Adrenal gland (tissue), 5 donors: ENCODE results near the gene LMO7.

Experiments used
- POLR2A ChIP-seq, 2 donors: fragments of 450-650 bp; IDR thresholded peaks; one replicate each; pipeline ENCODE4 v1.6.1; 2017; ENCODE audit warnings: antibody characterized with exemption in 2 of 2, mild to moderate bottlenecking in 2 of 2, moderate library complexity in 1 of 2
- TF ChIP-seq, protein P1 (sequence below), 6 experiments: fragments of 450-650 bp in 4 of 6; fragments of 200-600 bp in 2 of 6; sonication (generic) in 1 of 6; IDR thresholded peaks; 1 replicate in 5 of 6; 2 replicates in 1 of 6; pipeline versions ENCODE4 v1.5.1 to v1.8.0; 2016 to 2021; ENCODE audit warnings: antibody characterized with exemption in 6 of 6, mild to moderate bottlenecking in 2 of 6, moderate library complexity in 1 of 6
- donor health status: DM: no; HTN: no; CAD: no.

DNA sequence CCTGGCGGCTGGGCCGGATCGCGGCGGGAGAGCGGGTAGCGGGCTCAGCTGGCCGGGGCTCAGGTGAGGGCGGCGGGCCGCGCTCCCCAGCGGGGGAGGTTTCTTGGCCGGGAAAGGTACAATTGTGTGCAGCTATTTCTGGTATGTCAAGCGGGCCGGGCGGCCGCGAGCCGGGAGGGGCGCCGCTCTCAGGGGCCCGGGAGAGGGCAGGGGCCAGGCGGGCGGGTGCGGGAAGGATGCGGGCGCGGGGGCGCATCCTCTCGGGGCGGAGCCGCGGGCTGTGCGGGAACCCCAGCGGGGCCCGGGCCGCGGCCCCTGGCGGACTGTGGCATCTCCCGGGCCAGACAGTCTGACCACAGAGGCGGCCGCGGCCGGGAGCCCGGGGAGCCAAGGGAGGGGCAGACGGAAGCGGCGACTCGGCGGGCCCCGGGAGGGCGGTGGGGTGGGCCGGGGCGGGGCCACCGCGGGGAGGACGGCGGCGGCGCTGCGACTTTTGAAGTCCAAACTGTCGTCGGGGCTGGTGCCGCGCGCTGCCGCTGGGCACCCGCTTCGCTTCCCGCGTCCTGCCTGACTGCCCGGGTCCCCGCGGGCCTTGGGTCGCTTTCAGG, at the start of gene LMO7:
- TF ChIP-seq, protein P1, sequence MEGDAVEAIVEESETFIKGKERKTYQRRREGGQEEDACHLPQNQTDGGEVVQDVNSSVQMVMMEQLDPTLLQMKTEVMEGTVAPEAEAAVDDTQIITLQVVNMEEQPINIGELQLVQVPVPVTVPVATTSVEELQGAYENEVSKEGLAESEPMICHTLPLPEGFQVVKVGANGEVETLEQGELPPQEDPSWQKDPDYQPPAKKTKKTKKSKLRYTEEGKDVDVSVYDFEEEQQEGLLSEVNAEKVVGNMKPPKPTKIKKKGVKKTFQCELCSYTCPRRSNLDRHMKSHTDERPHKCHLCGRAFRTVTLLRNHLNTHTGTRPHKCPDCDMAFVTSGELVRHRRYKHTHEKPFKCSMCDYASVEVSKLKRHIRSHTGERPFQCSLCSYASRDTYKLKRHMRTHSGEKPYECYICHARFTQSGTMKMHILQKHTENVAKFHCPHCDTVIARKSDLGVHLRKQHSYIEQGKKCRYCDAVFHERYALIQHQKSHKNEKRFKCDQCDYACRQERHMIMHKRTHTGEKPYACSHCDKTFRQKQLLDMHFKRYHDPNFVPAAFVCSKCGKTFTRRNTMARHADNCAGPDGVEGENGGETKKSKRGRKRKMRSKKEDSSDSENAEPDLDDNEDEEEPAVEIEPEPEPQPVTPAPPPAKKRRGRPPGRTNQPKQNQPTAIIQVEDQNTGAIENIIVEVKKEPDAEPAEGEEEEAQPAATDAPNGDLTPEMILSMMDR (IDR thresholded peaks at IDR 0.05), result no peak
- TF ChIP-seq POLR2A (IDR thresholded peaks at IDR 0.05), result peak in 1 of 2 donors; percentile 28
